ENCODE measurements around the gene GRIK2.
"Not testable (repeated sequence)": the region's sequence is repeated elsewhere in the genome, so short reads cannot be mapped to it uniquely, and the experiment has no call there.

Gene GRIK2

DNA sequence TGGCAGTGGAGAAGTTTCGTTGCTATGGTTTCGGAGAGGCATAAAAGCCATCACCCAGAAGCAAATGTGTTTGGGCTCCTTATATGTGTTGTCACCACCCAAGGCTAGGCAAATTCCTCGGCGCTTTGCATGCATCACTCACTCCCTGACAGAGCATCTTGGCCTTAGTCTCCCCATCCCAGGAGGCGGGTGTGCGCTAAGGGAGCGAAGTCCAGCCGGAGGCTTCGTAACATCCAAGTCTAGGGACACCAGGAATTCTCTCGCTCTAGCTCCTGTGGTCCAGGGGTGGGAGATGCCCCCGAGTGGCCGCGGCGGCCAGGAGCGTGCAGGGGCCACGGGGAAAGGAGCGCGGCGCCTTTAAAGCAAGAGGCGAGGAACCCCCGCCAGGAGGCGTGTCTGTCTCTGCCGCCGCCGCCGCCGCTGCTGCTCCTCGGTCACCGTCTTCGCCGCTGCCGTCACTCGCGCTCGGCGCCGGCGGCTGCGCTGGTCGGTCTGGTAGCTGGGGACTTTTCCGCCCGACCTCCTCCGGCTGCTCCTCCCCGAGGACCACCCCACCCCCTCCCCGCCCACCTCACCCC lies at the start of gene GRIK2:
Gene GRIK2 (plus strand): TSS at position 458 of the 578 bp plus-strand sequence.
- DNase-seq = peak; percentile 70

DNA sequence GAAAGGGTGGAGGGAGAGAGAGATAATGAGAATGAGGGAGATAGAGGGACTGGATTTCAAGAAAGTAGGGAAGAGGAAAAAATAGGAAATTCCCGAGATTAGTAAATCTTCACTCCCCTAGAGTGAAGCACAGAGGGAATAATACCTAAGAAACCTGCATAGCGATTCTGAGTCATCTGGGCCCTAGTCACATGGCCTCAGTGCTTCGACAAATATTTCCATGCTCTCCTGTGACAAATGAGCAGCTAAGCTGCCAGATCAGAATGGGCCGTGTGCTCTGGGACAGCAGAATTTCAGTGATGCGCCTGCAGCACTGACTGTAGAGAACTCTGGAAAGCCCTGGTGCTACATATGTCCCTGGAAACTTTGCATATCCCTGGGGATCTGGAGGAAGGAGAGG lies 48.6 kb upstream of the GRIK2 start:
- no peak for DNase-seq

DNA sequence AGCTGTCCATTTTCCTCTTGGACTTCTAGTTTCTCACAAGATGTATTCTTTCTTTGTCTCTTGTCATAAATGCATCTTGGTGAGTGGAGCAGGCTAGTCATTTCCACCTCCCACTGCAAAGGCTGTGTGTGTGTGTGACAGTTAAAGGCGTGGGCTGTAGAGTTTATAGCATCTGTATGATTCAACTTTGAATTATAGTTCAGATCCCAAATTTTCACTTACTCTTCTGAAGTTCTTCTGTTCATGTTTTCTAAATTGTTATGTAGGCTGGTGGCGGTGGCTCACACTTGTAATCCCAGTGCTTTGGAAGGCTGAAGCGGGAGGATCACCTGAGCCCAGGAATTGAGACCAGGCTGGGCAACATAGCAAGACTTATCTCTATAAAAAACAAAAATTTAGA lies 44.7 kb upstream of the GRIK2 start:
- DNase-seq = no peak

DNA sequence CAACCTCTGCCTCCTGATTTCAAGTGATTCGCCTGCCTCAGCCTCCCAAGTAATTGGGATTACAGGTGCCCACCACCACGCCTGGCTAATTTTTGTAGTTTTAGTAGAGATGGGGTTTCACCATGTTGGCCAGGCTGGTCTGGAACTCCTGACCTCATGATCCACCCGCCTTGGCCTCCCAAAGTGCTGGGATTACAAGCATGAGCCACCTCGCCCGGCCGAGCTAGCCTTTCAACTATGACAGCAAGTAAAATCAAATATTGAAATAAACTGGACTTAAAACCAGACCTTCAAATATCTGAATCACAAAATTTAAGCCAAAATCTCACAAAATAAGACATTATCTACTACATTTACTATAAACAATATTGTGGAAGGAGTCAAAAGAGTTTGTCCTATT lies 42.9 kb upstream of the GRIK2 start:
- not testable (repeated sequence) for DNase-seq

DNA sequence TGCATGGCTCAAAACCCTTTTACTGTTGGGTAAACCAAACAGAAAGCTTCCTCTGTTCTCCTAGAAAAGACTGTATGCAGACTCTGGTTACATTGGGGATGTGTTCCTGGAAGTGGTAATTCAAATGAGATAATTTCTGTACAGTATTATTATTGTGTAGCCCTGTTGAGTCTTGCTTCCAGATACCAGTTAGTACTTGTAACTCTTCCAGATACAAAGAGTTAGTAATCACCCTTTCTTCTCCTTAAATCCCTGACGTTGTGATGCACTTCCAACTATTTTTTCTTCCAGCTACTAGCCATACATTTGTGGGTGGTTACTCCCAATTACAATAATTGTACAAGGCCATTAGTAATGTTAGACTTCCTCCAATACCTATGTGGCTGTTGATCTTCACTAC lies 42.3 kb upstream of the GRIK2 start:
- no peak for DNase-seq

DNA sequence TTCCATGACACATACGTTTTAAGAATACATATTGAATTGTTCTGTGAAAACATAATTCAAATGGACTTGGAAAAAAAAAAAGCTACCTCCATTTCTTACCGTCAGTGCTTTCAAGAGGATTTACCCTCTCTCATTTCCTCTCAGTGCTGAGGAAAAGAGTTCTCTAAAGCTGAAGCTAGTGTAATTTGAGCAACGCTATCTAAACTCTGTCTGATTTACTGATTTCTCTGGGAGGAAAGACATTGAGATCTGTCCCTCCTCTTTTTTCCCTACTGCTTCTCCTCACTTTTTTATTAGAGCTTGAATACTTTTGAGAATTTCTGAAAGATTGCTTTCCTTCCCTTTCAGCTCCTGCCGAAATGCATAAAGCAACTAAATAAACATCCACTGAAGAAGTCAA lies 41.2 kb upstream of the GRIK2 start:
- DNase-seq = no peak

DNA sequence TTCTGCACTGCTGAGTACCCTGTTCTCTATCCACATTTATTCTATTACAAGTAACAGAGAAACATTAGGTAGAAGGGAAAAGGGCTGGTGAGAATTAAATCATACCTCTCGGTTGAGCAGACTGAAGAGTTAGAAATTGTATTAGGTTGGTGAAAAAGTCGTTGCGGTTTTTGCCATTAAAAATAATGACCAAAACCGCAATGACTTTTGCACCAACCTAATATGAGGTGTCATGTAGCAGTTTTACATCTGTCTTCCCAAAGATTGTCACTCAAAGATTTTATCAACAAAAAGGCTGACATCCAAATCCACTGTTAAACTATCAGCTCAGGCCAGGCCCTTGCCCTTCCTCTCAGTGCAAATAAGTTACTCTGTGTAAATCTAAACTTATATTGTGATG lies 28.3 kb upstream of the GRIK2 start:
- DNase-seq = no peak

DNA sequence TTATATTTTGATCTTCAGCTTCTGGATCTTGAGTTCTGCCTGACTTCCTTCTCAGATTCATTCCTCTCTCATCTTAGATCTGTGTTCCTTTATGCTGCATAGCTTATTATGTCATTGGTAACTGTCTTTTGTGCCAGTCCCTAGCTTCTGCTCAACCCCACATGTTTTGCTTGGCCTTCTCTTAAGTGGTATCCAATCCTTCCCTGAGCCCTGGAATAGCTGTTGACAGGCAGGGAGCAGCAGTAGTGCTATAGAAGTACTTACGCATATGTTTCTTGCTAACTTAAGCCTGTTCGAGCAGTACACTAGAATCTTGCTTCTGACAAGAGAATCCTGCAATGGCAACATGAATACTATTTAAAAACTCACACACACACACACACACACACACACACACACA lies 13.6 kb upstream of the GRIK2 start:
- no peak for DNase-seq

DNA sequence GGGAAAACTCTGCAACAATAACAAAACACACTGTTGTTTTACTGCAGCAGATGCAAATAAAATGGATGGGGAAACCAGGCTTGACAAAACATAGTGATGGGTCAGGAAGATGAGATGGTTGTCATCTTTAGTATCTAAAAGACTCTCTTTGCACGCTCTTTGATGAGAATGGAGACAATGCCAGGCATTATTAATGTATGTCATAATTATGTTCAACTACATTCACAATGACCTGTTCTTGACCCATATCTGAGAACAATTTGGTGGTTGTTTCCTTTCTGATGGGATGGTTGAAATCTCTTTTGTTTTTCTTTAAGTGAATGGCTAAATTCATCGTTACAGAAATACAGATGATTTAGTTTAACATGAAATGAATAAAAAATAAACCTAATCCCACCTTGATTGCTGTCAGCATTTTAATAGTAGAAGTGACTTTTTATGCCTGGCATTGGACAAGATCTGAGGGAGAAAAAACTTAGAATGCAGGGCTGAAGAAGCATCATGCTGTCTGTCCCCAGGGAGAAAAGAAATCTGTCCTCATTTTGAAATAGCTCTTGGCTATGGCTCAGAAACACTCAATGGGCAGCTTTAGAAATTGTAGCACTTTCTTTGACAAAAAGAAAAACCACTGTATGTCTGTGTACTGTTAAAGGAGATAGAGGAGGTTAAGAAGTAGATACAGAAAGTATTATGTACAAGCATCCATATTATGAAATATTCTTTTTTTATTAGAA lies 12.4 kb upstream of the GRIK2 start:
- DNase-seq = no peak

DNA sequence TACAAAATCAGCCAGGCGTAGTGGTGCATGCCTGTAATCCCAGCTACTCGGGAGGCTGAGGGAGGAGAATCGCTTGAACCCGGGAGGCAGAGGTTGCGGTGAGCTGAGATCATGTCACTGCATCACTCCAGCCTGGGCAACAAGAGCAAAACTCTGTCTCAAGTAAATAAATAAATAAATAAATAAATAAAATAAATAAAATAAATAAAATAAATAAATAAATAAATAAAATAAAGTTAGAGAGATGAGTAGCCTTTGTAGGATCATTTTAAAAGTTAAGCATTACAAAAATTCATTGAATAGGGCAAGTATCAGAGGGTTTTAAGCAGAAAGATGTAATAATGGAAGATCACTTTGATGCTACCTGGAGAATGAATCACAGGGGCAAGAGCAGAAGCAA lies 9.8 kb upstream of the GRIK2 start:
- DNase-seq = not testable (repeated sequence)

DNA sequence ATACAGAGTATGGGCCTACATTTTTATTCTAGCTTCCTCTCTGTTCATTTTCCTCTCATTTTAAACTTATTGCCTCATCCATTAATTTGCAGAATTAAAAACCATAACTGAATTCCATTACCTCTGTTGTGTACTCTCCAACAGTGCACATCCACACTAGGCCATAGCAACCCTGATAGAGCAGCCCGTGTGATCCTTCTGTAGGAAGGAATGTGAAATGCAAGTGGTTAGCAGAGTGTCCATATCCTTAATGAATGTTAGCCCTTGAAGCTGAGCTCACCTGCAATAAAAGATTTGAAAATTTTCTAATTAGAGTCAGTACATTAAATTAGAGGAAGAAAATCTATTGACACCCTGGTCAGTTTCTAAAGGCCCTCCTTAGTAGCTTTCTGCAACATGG lies 6.5 kb upstream of the GRIK2 start:
- no peak for DNase-seq

DNA sequence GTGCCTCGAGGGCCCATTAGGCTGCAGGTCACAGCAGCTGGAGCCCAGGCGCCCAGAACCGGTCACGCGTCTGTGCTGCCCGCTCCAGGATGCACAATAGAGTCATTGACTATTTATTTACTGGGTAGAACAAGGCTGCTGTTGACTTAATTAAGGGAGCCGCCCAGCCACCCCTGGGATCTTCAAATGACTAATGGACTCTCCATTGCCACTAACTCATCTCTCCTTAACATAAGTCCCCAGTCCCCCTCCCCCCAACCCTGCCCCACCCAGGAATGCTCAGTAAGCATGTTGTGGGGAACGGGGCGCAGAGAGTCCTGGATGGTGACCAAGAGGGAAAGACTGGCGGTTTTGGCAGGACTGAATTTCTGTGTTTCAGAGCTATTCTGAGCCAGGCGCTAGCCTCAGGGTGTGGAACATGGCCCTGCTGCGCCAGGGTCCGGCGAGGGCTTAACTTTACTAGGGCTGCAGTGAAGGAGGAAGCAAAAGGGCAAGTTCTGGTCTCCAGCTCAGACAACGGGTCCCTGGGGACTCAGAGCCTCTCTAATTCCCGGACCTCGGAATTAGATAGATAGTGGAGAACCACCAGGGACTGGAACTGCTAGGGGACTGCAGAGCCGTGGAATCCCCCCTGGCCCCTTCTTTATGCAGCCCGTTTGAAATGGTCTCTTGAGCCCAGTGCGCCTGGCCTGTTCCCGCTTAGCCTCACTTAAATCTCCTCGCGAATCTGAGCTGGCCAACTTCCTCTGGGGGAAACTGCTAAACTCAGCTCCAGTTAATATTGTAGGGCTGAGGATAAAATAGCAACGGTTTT lies 1.5 kb upstream of the GRIK2 start:
- peak; percentile 69 for DNase-seq

DNA sequence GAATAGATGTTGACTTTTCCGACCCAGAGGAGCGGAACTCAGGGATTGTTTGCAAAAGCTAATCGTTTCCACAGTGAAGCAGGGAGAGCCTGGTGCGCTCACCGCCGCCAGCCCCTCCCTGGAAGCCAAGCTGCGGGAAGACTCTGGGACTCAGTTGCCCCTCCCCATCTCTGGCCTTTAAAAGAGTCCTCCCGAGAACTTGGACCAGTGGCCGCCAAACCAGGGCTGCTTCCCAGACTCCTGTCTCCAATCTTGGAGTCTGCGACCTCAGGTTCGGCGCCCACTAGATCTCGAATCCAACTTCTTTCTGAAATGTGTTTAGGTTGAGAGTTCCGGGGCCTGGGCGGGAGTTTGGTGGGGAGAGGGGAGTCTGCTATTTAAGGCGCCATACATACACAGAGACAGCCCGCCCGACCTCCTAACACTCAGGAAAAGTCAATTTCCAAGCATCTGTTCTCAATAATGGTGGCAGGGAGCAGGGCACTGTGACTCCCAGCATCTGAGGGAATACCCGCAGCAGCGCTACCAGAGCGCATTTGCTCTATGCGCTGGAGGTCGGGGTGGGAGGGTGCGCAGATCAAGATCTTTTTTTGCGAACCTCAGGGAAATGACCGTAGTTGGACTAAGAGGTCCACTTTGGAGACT lies 800 bp upstream of the GRIK2 start:
- peak; percentile 48 for DNase-seq

DNA sequence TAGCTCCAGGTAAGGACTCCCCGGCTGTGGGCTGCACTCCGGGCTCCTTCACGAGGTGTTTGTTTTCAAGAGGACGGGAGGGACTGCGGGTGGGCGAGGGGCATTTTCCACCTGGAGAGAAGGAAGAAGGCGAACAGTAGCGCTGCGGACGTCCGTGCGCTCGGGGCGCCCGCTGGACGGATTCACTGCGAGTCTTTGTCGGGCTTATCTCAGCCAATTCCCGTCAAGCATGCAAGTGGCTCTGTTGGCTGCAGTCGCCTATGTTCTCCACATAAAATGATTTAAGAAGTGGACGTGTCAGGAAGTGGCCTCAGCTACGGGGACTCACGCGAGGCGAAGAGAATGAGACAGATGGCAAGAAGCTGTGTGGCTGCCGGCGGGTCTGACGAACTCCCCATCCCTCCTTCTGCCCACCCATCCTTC lies 332 bp downstream of the GRIK2 start:
- DNase-seq = peak; percentile 62

DNA sequence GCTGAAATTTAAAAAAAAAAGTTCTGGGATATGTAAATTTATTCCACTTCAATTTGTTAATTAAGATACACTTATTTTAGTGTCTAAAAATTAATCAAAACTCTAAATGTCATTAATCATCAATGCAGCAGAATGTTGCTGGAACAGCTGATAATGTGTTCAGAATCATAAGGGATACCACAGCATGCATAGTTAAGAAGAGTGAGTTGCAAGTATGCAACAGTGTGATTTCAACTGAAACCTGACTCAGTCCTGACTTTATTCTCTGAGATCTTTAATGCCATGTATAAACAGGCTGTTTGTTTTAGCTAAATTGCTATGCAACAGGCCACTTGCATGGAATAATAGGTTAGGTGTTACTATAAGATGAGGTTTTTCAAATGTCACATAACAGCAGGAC lies 1.4 kb downstream of the GRIK2 start:
- DNase-seq = no peak

DNA sequence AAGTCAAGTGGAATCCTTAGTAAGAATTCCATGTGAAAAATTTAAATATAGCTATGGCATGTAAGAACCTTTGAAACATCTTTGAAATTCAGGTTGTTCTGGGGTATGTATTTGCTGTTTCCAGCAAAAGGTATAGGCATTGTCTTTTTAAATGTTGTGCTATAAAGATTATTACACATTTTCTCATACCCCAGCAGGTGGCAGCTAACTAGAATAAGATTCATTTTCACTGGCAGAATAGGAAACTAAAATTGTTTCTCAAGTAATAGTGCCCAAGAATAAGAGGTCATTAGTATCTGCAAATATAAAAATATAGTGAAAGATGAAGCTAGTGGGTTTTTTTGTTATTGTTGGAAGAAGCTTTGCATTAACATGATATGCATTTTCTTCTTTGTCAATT lies 1.8 kb downstream of the GRIK2 start:
- DNase-seq = peak; percentile 17

DNA sequence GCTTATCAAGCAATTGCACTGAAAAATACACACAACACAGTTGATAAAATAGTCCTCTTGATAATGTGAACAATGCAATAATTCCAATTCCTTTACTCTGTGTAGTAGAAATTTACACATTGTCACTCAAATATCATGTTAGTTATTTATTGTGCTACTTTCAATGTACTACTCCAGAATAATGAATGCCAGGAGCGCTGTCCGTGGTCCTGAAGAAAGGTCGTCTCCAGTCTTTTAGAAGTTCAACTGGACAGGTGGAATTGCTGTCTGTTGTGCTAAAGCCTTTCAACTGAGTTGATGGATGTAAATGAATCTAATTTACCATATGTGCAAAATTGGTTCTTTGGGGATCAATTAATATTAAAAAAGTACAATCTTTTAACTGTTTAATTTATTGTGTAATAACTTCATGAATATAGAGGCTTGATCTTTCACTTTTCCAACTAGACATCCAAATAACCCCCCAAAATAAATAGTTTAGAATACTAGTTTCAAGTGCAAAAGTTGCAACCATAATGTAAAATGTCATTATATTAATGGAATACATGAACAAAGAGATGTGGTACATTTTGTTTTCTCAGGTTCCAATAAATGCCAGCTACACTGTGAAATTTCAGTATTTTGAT lies 3.2 kb downstream of the GRIK2 start:
- DNase-seq = no peak

DNA sequence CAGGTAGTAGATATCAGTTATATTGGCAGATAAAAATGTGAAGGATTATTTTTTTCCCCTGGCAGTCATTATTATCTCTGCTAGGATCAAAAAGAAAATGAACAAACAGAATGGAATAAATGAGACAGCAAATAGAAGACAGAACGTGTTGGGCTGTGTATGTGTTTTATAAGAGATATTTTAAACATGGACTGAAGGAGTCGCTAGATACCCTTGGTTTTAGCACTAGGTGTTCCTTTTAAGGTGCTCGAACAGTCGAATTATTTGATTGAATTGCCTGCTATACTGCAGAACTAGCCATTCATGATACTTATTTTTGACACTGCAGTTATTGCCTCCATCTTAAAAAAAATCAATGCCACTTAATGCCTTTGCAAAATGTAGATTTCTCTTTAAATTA lies 3.7 kb downstream of the GRIK2 start:
- DNase-seq = peak; percentile 49

DNA sequence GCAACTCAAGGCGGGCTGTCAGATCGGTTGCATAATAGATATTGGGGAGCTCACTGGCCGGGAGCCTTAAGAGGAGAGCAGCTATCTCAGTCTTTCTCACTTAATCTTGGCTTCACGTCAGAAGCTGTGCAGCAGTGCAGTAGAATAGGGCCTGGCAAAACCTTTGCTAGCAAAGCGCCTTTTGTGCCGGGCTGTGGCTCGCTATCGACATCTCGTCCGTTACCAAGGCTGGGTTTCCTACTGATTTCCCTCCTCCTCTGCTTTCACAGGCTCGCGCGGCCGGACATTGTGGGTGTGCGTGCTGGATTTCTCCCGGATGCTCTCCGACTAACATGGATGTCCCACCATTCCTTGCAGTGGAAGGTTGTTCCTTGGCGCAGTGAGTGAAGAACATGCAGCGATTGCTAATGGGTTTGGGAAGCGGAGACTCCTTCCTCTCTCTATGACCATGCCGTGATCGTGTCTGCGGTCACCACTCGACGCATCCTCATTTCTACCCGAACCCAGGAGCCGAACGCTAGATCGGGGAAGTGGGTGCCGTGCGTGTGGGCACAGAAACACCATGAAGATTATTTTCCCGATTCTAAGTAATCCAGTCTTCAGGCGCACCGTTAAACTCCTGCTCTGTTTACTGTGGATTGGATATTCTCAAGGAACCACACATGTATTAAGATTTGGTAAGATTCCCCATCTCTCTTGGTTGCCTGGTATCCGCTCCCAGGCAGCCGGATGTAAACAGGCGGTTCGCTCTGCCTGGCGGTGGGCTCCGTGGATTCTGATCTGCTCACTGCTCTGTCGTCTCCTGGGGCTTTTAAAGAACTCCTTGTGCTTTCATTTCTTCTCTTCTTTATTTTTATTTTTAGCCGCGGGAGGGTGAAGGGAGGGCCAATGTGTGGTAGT lies 5.5 kb downstream of the GRIK2 start:
- DNase-seq = no peak

DNA sequence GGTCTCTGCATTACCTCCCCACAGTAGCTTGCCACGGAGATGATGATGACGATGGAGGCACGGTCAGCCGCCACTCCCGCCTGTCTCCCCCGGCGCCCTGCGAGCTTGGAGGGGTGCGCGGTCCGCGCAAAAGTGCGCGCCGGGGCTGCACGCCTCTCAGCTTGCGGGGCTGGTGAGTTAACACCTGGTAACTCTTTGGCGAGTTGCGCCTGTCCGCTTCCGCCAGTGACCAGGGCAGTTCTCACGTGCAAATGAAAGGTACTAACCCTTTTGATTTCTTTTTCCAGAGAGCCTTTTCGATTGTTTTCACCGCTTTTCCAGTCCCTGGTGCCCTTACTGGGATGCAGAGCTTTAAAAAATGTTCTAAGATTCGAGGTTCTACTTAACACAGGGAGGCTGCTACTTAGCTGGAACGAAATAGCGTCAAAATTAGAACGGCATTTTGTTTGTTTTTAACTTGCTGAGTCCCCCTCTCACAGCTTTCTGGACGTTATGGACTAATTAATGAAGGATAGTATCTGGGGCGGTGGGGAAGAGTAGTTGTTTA lies 6.2 kb downstream of the GRIK2 start:
- no peak for DNase-seq

DNA sequence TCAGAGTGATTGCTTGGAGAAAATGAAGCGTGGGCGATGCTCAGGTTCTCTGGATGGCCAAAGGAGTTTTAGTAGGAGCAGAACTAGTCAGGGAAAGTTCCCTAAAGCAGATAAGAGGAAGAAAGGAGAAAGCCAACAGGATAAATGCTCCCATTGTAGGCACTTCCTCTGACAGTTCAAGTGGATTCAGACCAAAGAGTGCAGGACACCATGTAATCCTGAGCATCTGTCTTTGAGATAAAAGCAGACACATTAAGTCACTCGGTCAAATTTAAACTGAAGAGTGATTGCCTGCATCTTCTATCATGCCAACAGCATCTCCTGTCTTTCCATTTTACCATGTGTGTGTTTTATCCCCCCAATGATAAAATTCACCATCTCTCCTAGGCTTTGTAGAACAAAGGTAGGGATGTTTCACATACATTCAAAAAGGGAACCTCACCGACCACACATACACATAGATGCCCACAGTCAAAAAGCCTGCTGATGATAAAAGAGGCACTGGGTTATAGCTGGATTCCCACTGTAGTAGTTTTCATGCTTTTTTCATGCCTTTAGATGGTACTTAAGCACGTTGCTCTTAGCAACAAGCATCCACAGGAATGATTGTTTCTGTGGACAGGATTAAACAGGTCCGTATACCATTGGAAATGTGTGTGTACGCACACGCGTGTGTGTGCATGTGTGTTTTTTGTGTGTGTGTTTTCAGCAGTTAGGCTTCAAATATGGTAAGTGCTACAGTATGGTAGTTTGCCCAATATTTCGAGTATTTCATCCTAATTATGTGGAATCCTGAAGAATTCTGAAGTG lies 7.0 kb downstream of the GRIK2 start:
- no peak for DNase-seq
